IMR-90 (cell line): ENCODE data around the gene EPN2. TPM values are rescaled to one million over a fixed set of nuclear protein-coding genes. Genes with fewer than 3 reads are reported as not detected.

ENCODE experiments used
- ATAC-seq: fragments of 200-7000 bp; cut with Tn5 transposase; 2 replicates; pipeline ENCODE4 v1.9.1; 2020; ENCODE audit warnings: low read depth, mild to moderate bottlenecking, moderate library complexity
- BruUV-seq: library from RNA; stranded (reverse); fragments of 400-500 nt; replicated peaks from 2 replicates; lab custom pipeline; 2021; lab: Mats Ljungman, UMichigan
- CTCF ChIA-PET: fragments of 300-600 bp; formaldehyde crosslinking; extraction: SDS; loops from one replicate; lab custom pipeline; 2021; ENCODE audit warnings: antibody characterized with exemption; lab: Yijun Ruan, JAX
- POLR2A ChIA-PET: fragments of 300-600 bp; sonication (Branson Sonifier 250); formaldehyde crosslinking; loops from one replicate; lab custom pipeline; 2022; ENCODE audit warnings: antibody characterized with exemption; ENCODE audit not compliant: unreplicated experiment; lab: Charles Lee
- DNase-seq: peaks from one replicate; pipeline ENCODE4 v3.0.0; 2013
- H2AFZ ChIP-seq: replicated peaks from 2 replicates; pipeline ENCODE3; 2013; ENCODE audit warnings: low read length, mild to moderate bottlenecking; ENCODE audit not compliant: poor library complexity
- H2AK5ac ChIP-seq: 2 replicates; pipeline ENCODE4 v1.6.1; 2013; ENCODE audit warnings: low read depth, low read length, inconsistent platforms
- H2AK9ac ChIP-seq: replicated peaks from 2 replicates; pipeline ENCODE3; 2013; ENCODE audit warnings: mild to moderate bottlenecking, low read depth, low read length, moderate library complexity; ENCODE audit not compliant: poor library complexity
- H2BK120ac ChIP-seq: 2 replicates; pipeline ENCODE4 v1.6.1; 2013; ENCODE audit warnings: low read depth, low read length, inconsistent platforms
- H2BK15ac ChIP-seq: 3 replicates; pipeline ENCODE4 v1.6.1; 2013; ENCODE audit warnings: low read depth, low read length, inconsistent platforms
- H2BK20ac ChIP-seq: 2 replicates; pipeline ENCODE4 v1.6.1; 2013; ENCODE audit warnings: low read depth, mild to moderate bottlenecking, inconsistent platforms, low read length, moderate library complexity
- H2BK5ac ChIP-seq: 2 replicates; pipeline ENCODE4 v1.6.1; 2013; ENCODE audit warnings: mild to moderate bottlenecking, low read depth, low read length, inconsistent platforms; ENCODE audit not compliant: poor library complexity, severe bottlenecking
- H3K14ac ChIP-seq: replicated peaks from 2 replicates; pipeline ENCODE4 v1.6.1; 2013; ENCODE audit warnings: low read depth, low read length, inconsistent platforms
- H3K18ac ChIP-seq: 2 replicates; pipeline ENCODE4 v1.6.1; 2013; ENCODE audit warnings: low read depth, low read length, control low read depth
- H3K23ac ChIP-seq: 2 replicates; pipeline ENCODE4 v1.6.1; 2013; ENCODE audit warnings: low read depth, low read length, inconsistent platforms
- H3K27ac ChIP-seq: 2 replicates; pipeline ENCODE4 v1.5.1; 2013; ENCODE audit warnings: mild to moderate bottlenecking, control low read depth, low read length; ENCODE audit not compliant: insufficient read depth
- H3K27me3 ChIP-seq: 2 replicates; pipeline ENCODE4 v1.6.1; 2013; ENCODE audit warnings: low read length; ENCODE audit not compliant: control insufficient read depth, insufficient read depth
- H3K36me3 ChIP-seq: 2 replicates; pipeline ENCODE4 v1.6.1; 2013; ENCODE audit warnings: low read length, mixed read lengths; ENCODE audit not compliant: control insufficient read depth, insufficient read depth
- H3K4ac ChIP-seq: 2 replicates; pipeline ENCODE4 v1.6.1; 2013; ENCODE audit warnings: low read depth, low read length, inconsistent platforms
- H3K4me1 ChIP-seq: 2 replicates; pipeline ENCODE4 v1.6.1; 2013; ENCODE audit warnings: low read length, mixed read lengths; ENCODE audit not compliant: control insufficient read depth, insufficient read depth
- H3K4me2 ChIP-seq: 2 replicates; pipeline ENCODE4 v1.6.1; 2013; ENCODE audit warnings: low read depth, mild to moderate bottlenecking, control low read depth, low read length, moderate library complexity
- H3K4me3 ChIP-seq: 2 replicates; pipeline ENCODE4 v1.5.1; 2013; ENCODE audit warnings: low read depth, mild to moderate bottlenecking, control low read depth, low read length, moderate library complexity; ENCODE audit not compliant: insufficient read depth
- H3K56ac ChIP-seq: 2 replicates; pipeline ENCODE4 v1.6.1; 2013; ENCODE audit warnings: low read length, inconsistent platforms; ENCODE audit not compliant: insufficient read depth; ENCODE audit errors: extremely low read depth
- H3K79me1 ChIP-seq, 2 experiments: 2 replicates each; pipeline ENCODE4 v1.6.1; 2013; ENCODE audit warnings: low read length in 2 of 2, inconsistent platforms in 1 of 2, low read depth in 1 of 2
- H3K9ac ChIP-seq: 2 replicates; pipeline ENCODE4 v1.6.1; 2013; ENCODE audit warnings: low read depth, low read length, control low read depth
- H3K9me1 ChIP-seq: 2 replicates; pipeline ENCODE4 v1.6.1; 2013; ENCODE audit warnings: low read length, inconsistent platforms; ENCODE audit not compliant: insufficient read depth
- H3K9me3 ChIP-seq: 2 replicates; pipeline ENCODE4 v1.6.1; 2013; ENCODE audit warnings: low read length; ENCODE audit not compliant: control insufficient read depth, insufficient read depth
- H4K20me1 ChIP-seq: 2 replicates; pipeline ENCODE4 v1.6.1; 2013; ENCODE audit warnings: low read length, inconsistent platforms; ENCODE audit not compliant: insufficient read depth
- H4K5ac ChIP-seq: 2 replicates; pipeline ENCODE4 v1.6.1; 2013; ENCODE audit warnings: mild to moderate bottlenecking, low read depth, low read length, control low read depth
- H4K8ac ChIP-seq, 2 experiments: 2 replicates each; pipeline ENCODE4 v1.6.1; 2013; ENCODE audit warnings: low read depth in 2 of 2, low read length in 2 of 2, control low read depth in 1 of 2, inconsistent platforms in 1 of 2
- H4K91ac ChIP-seq: 2 replicates; pipeline ENCODE4 v1.6.1; 2013; ENCODE audit warnings: low read depth, low read length, inconsistent platforms; ENCODE audit not compliant: insufficient read depth
- MAFK ChIP-seq: IDR thresholded peaks from 2 replicates; pipeline ENCODE4 v1.6.1; 2012; ENCODE audit warnings: low read depth, low read length, improper control_type of control experiment
- RCOR1 ChIP-seq: IDR thresholded peaks from 2 replicates; pipeline ENCODE4 v1.6.1; 2012; ENCODE audit warnings: mild to moderate bottlenecking, low read length, improper control_type of control experiment; ENCODE audit not compliant: insufficient replicate concordance
- RFX5 ChIP-seq: IDR thresholded peaks from 2 replicates; pipeline ENCODE4 v1.8.0; 2012; ENCODE audit warnings: low read depth, mild to moderate bottlenecking, low read length, moderate library complexity
- WGBS, 2 experiments: methylation state at CpG; one replicate each; pipeline versions ENCODE4 v1.1.5 to v1.1.7; 2013; ENCODE audit warnings: missing lambda C conversion rate in 2 of 2; ENCODE audit not compliant: insufficient read length in 1 of 2; ENCODE audit errors: extremely low coverage in 2 of 2; 5-methylcytosine and 5-hydroxymethylcytosine counted together
- dilution Hi-C: fragments of 300-500 bp; cut with HindIII; formaldehyde crosslinking; loops from one replicate; pipeline ENCODE4 v1.14.3; 2018; ENCODE audit warnings: low sequenced_read_pairs; ENCODE audit not compliant: unreplicated experiment
- in situ Hi-C: fragments of 300-500 bp; cut with MboI; formaldehyde crosslinking; loops from 3 replicates; pipeline ENCODE4 v1.14.3; 2019; ENCODE audit warnings: low sequenced_read_pairs, inconsistent platforms, mixed read lengths
- intact Hi-C: fragments of 100-400 bp; cut with micrococcal nuclease; formaldehyde crosslinking; loops from 2 replicates; pipeline ENCODE4 v1.10.0; 2022
- polyA plus RNA-seq, 3 experiments: library from polyadenylated mRNA; depleted of rRNA; stranded (reverse); fragments of >200 nt; gene quantifications; 2 replicates each; pipeline ENCODE4 v1.2.3, GENCODE V29; 2012; ENCODE audit warnings: low replicate concordance in 1 of 3
- total RNA-seq: library from RNA; depleted of rRNA; stranded (reverse); fragments of >200 nt; gene quantifications from 2 replicates; pipeline ENCODE4 v1.2.3, GENCODE V29; 2012

Gene EPN2
- total and polyA plus RNA-seq, 2 of the 4 experiments (the other 2 are of a cell fraction) = 14.9 to 25.3 TPM

- H3K18ac ChIP-seq = no peak overlapping the region; the same call in 1 of the 2 replicates
- H2AFZ ChIP-seq = no peak overlapping the region
- H3K23ac ChIP-seq = no peak overlapping the region
- dilution Hi-C loops (no loop called here), intact Hi-C loops (no loop called here), in situ Hi-C loops (no loop called here)
- DNase-seq (no peak), ATAC-seq (no peak; the same call in 1 of the 2 replicates)
- no peak overlapping the region for H4K91ac ChIP-seq
- no peak overlapping the region for H2AK9ac ChIP-seq
- BruUV-seq = no TSS peak
- CTCF ChIA-PET = interaction anchor here (2.0 kb wide), 1 partner anchor 13 kb away, joined by 5 read pairs; no protein-coding TSS in a partner anchor
- peaks cover 16% of the 10 kb centered on the region for H3K4me1 ChIP-seq
- 71% methylated on average over 3 of the region's 4 CpGs; no CpG with 5 or more reads in 1 of the 2 experiments for WGBS, 2 experiments
- H2BK15ac ChIP-seq = no peak overlapping the region
- H3K14ac ChIP-seq = peak overlapping the region; percentile 24; the same call in 1 of the 2 replicates
- H2BK120ac ChIP-seq = no peak overlapping the region
- H3K4me2 ChIP-seq = peak overlapping the region; percentile 54; the same call in 1 of the 2 replicates
- no peaks in the 10 kb centered on the region for H3K27me3 ChIP-seq
- 0 out of 2 replicates have a peak overlapping the region, but pooled peaks have one; percentile 2 for H3K27ac ChIP-seq
- peaks cover 34% of the 10 kb centered on the region for H3K9me1 ChIP-seq
- no peak overlapping the region for H2AK5ac ChIP-seq
- no peaks in the 10 kb centered on the region for H3K9me3 ChIP-seq
- no peak overlapping the region for H4K8ac ChIP-seq
- no peak overlapping the region for H3K4me3 ChIP-seq
- POLR2A ChIA-PET = no interaction called here
- H3K36me3 ChIP-seq = no peaks in the 10 kb centered on the region
- H2BK20ac ChIP-seq = no peak overlapping the region
- H4K20me1 ChIP-seq = peaks cover 78% of the 10 kb centered on the region
- peak overlapping the region; percentile 42; the same call in 1 of the 2 replicates for H3K9ac ChIP-seq
- peaks cover 33 to 78% of the 10 kb centered on the region in 2 experiments for H3K79me1 ChIP-seq
- TF ChIP-seq RCOR1 (no peak), RFX5 (no peak), MAFK (no peak)
- 0 out of 2 replicates have a peak overlapping the region, but pooled peaks have one; percentile 6 for H3K4ac ChIP-seq
- H3K56ac ChIP-seq = no peak overlapping the region
- H2BK5ac ChIP-seq = no peak overlapping the region
- no peak overlapping the region for H4K5ac ChIP-seq
These were observed 11.2 kb downstream of the EPN2 start for GRCh38 chr17:19248151-19248927.
